Mesenchymal stem cell (in vitro differentiated cells and primary cell): ENCODE data around the gene CLMN.

Source experiments
- DNase-seq: peaks from one replicate; pipeline ENCODE4 v3.0.0-alpha.2; 2013
- H2AFZ ChIP-seq: one replicate; pipeline ENCODE4 v1.6.1; 2013; ENCODE audit warnings: low read depth, mild to moderate bottlenecking, control low read depth, inconsistent platforms, low read length, moderate library complexity
- H2AK5ac ChIP-seq: 2 replicates; pipeline ENCODE4 v1.6.1; 2013; ENCODE audit warnings: low read length, moderate library complexity, mild to moderate bottlenecking, inconsistent platforms; ENCODE audit not compliant: severe bottlenecking
- H2BK120ac ChIP-seq: one replicate; pipeline ENCODE4 v1.6.1; 2013; ENCODE audit warnings: low read depth, mild to moderate bottlenecking, inconsistent platforms, low read length, moderate library complexity
- H2BK12ac ChIP-seq, 2 experiments: one replicate each; pipeline ENCODE4 v1.6.1; 2013; ENCODE audit warnings: inconsistent platforms in 2 of 2, low read length in 2 of 2, mild to moderate bottlenecking in 2 of 2, moderate library complexity in 2 of 2, control low read depth in 1 of 2
- H2BK15ac ChIP-seq: one replicate; pipeline ENCODE4 v1.6.1; 2013; ENCODE audit warnings: mild to moderate bottlenecking, low read depth, inconsistent platforms; ENCODE audit not compliant: poor library complexity, severe bottlenecking
- H2BK5ac ChIP-seq: 2 replicates; pipeline ENCODE4 v1.6.1; 2013; ENCODE audit warnings: low read depth, mild to moderate bottlenecking, low read length, control low read depth, inconsistent platforms; ENCODE audit not compliant: poor library complexity, severe bottlenecking
- H3K14ac ChIP-seq, 2 experiments: one replicate each; pipeline ENCODE4 v1.6.1; 2013; ENCODE audit warnings: inconsistent platforms in 2 of 2, low read length in 2 of 2, control low read depth in 1 of 2, mild to moderate bottlenecking in 1 of 2, moderate library complexity in 1 of 2
- H3K18ac ChIP-seq, 2 experiments: one replicate each; pipeline ENCODE4 v1.6.1; 2013; ENCODE audit warnings: inconsistent platforms in 2 of 2, low read length in 2 of 2, control low read depth in 1 of 2, low read depth in 1 of 2, mild to moderate bottlenecking in 1 of 2
- H3K23ac ChIP-seq, 2 experiments: one replicate each; pipeline ENCODE4 v1.6.1; 2013; ENCODE audit warnings: inconsistent platforms in 2 of 2, low read length in 2 of 2, mild to moderate bottlenecking in 2 of 2, moderate library complexity in 2 of 2, control low read depth in 1 of 2
- H3K27ac ChIP-seq: 2 replicates; pipeline ENCODE4 v1.5.1; 2013; ENCODE audit warnings: mild to moderate bottlenecking, moderate library complexity, low read length, control low read depth, inconsistent platforms; ENCODE audit not compliant: poor library complexity, severe bottlenecking
- H3K27me3 ChIP-seq, 2 experiments: 2 replicates each; pipeline versions ENCODE4 v1.6.1 to v1.7.0; 2013; ENCODE audit warnings: low read length in 2 of 2, mild to moderate bottlenecking in 2 of 2, moderate library complexity in 2 of 2, control low read depth in 1 of 2, inconsistent platforms in 1 of 2; ENCODE audit not compliant: control insufficient read depth in 1 of 2, insufficient read depth in 1 of 2
- H3K36me3 ChIP-seq, 2 experiments: 2 replicates each; pipeline versions ENCODE4 v1.6.1 to v1.7.0; 2013; ENCODE audit warnings: low read length in 2 of 2, control low read depth in 1 of 2, inconsistent platforms in 1 of 2, low read depth in 1 of 2, mild to moderate bottlenecking in 1 of 2; ENCODE audit not compliant: insufficient read depth in 2 of 2, control insufficient read depth in 1 of 2
- H3K4ac ChIP-seq, 2 experiments: one replicate each; pipeline ENCODE4 v1.6.1; 2013; ENCODE audit warnings: inconsistent platforms in 2 of 2, low read length in 2 of 2, mild to moderate bottlenecking in 2 of 2, moderate library complexity in 2 of 2, control low read depth in 1 of 2, low read depth in 1 of 2
- H3K4me1 ChIP-seq: 2 replicates; pipeline ENCODE4 v1.6.1; 2013; ENCODE audit warnings: low read depth, low read length, control low read depth; ENCODE audit not compliant: control insufficient read depth, insufficient read depth
- H3K4me2 ChIP-seq: 2 replicates; pipeline ENCODE4 v1.6.1; 2013; ENCODE audit warnings: low read length, mild to moderate bottlenecking, inconsistent platforms; ENCODE audit not compliant: poor library complexity, severe bottlenecking
- H3K4me3 ChIP-seq, 2 experiments: 2 replicates each; pipeline versions ENCODE4 v1.5.1 to v1.7.0; 2013; ENCODE audit warnings: low read length in 2 of 2, mild to moderate bottlenecking in 2 of 2, control low read depth in 1 of 2, low read depth in 1 of 2; ENCODE audit not compliant: insufficient read depth in 1 of 2
- H3K79me1 ChIP-seq: replicated peaks from 2 replicates; pipeline ENCODE4 v1.6.1; 2013; ENCODE audit warnings: mild to moderate bottlenecking, control low read depth, low read length, inconsistent platforms; ENCODE audit not compliant: poor library complexity, severe bottlenecking
- H3K9ac ChIP-seq: 2 replicates; pipeline ENCODE4 v1.7.0; 2013; ENCODE audit warnings: mild to moderate bottlenecking, low read length, moderate library complexity
- H3K9me3 ChIP-seq: 2 replicates; pipeline ENCODE4 v1.7.0; 2013; ENCODE audit warnings: mild to moderate bottlenecking, low read length; ENCODE audit not compliant: control insufficient read depth
- H4K8ac ChIP-seq: one replicate; pipeline ENCODE4 v1.6.1; 2013; ENCODE audit warnings: inconsistent platforms, mild to moderate bottlenecking, low read length, moderate library complexity
- H4K91ac ChIP-seq: one replicate; pipeline ENCODE4 v1.6.1; 2013; ENCODE audit warnings: mild to moderate bottlenecking, low read length, inconsistent platforms
- whole genome bisulfite sequencing: methylation state at CpG from one replicate; pipeline ENCODE4 v1.1.7; 2013; ENCODE audit warnings: mixed read lengths; 5-methylcytosine and 5-hydroxymethylcytosine counted together

The CLMN gene

GRCh38 chr14:95150910-95151309 lies 168.8 kb downstream of the CLMN start:
- WGBS, result 100% methylated on average over 2 of the region's 2 CpGs
- no peak overlapping the region for H3K4ac ChIP-seq
- peaks cover 0 to 4% of the 10 kb centered on the region in 2 experiments for H3K36me3 ChIP-seq
- H3K27me3 ChIP-seq, result no peaks in the 10 kb centered on the region
- H3K23ac ChIP-seq, result no peak overlapping the region
- H2BK15ac ChIP-seq, result no peak overlapping the region
- H3K27ac ChIP-seq, result no peak overlapping the region
- no peak overlapping the region for H2BK5ac ChIP-seq
- H2BK120ac ChIP-seq, result no peak overlapping the region
- no peak for DNase-seq
- H3K79me1 ChIP-seq, result peaks cover 6% of the 10 kb centered on the region
- no peak overlapping the region for H4K8ac ChIP-seq
- H2BK12ac ChIP-seq, result no peak overlapping the region
- no peak overlapping the region for H2AFZ ChIP-seq
- peaks cover 3% of the 10 kb centered on the region for H3K4me1 ChIP-seq
- no peak overlapping the region for H2AK5ac ChIP-seq
- H3K9me3 ChIP-seq, result no peaks in the 10 kb centered on the region
- no peak overlapping the region for H3K4me3 ChIP-seq
- H3K18ac ChIP-seq, result no peak overlapping the region
- no peak overlapping the region for H4K91ac ChIP-seq
- no peak overlapping the region for H3K4me2 ChIP-seq
- H3K14ac ChIP-seq, result no peak overlapping the region
- H3K9ac ChIP-seq, result no peak overlapping the region

- H3K4ac ChIP-seq, result no peak overlapping the region
- no peak overlapping the region for H4K91ac ChIP-seq
- no peak overlapping the region for H2AFZ ChIP-seq
- peaks cover 6% of the 10 kb centered on the region for H3K79me1 ChIP-seq
- no peak overlapping the region for H3K14ac ChIP-seq
- no peak overlapping the region for H2BK120ac ChIP-seq
- H3K18ac ChIP-seq, result no peak overlapping the region
- H3K9ac ChIP-seq, result no peak overlapping the region
- no peak overlapping the region for H3K4me3 ChIP-seq
- H3K9me3 ChIP-seq, result no peaks in the 10 kb centered on the region
- no peaks in the 10 kb centered on the region for H3K27me3 ChIP-seq
- peaks cover 3% of the 10 kb centered on the region for H3K4me1 ChIP-seq
- no peak overlapping the region for H2BK5ac ChIP-seq
- no peak overlapping the region for H3K23ac ChIP-seq
- H2BK12ac ChIP-seq, result no peak overlapping the region
- H3K27ac ChIP-seq, result no peak overlapping the region
- H2BK15ac ChIP-seq, result no peak overlapping the region
- H4K8ac ChIP-seq, result no peak overlapping the region
- 100% methylated on average over 2 of the region's 3 CpGs for WGBS
- no peak overlapping the region for H3K4me2 ChIP-seq
- H2AK5ac ChIP-seq, result no peak overlapping the region
- DNase-seq, result no peak
- H3K36me3 ChIP-seq, result peaks cover 0 to 4% of the 10 kb centered on the region in 2 experiments
Measured at GRCh38 chr14:95149441-95149840, 170.3 kb downstream of the CLMN start.

GRCh38 chr14:95147597-95147996 lies 172.1 kb downstream of the CLMN start:
- Histone ChIP-seq H3K9me3 (no peaks in the 10 kb centered on the region), H3K27ac (no peak overlapping the region), H2BK5ac (no peak overlapping the region), H2AK5ac (no peak overlapping the region), H3K4me2 (no peak overlapping the region), H4K91ac (no peak overlapping the region), H3K9ac (no peak overlapping the region), H3K4me1 (peaks cover 3% of the 10 kb centered on the region), H3K18ac (no peak overlapping the region), H3K27me3 (no peaks in the 10 kb centered on the region), H4K8ac (no peak overlapping the region), H3K23ac (no peak overlapping the region), H3K36me3 (peaks cover 0 to 4% of the 10 kb centered on the region in 2 experiments), H3K79me1 (peaks cover 6% of the 10 kb centered on the region), H2BK120ac (no peak overlapping the region), H2BK15ac (no peak overlapping the region), H3K14ac (no peak overlapping the region), H2AFZ (no peak overlapping the region), H3K4ac (no peak overlapping the region), H3K4me3 (no peak overlapping the region), H2BK12ac (no peak overlapping the region)
- no peak for DNase-seq
- WGBS, result 96% methylated on average over 6 of the region's 7 CpGs

GRCh38 chr14:95146079-95146771 lies 173.5 kb downstream of the CLMN start:
- no peak overlapping the region for H2BK15ac ChIP-seq
- H3K4me2 ChIP-seq, result no peak overlapping the region
- 95% methylated on average over 8 of the region's 10 CpGs for WGBS
- no peak overlapping the region for H3K23ac ChIP-seq
- H3K79me1 ChIP-seq, result peaks cover 8% of the 10 kb centered on the region
- peaks cover 3% of the 10 kb centered on the region for H3K4me1 ChIP-seq
- H3K14ac ChIP-seq, result no peak overlapping the region
- peaks cover 0 to 4% of the 10 kb centered on the region in 2 experiments for H3K36me3 ChIP-seq
- H2AFZ ChIP-seq, result no peak overlapping the region
- DNase-seq, result no peak
- no peak overlapping the region for H2AK5ac ChIP-seq
- no peak overlapping the region for H3K18ac ChIP-seq
- no peaks in the 10 kb centered on the region for H3K9me3 ChIP-seq
- H3K4me3 ChIP-seq, result no peak overlapping the region
- no peak overlapping the region for H3K9ac ChIP-seq
- H2BK120ac ChIP-seq, result no peak overlapping the region
- no peak overlapping the region for H3K27ac ChIP-seq
- H2BK5ac ChIP-seq, result no peak overlapping the region
- H4K91ac ChIP-seq, result no peak overlapping the region
- H2BK12ac ChIP-seq, result no peak overlapping the region
- no peak overlapping the region for H4K8ac ChIP-seq
- H3K27me3 ChIP-seq, result no peaks in the 10 kb centered on the region
- no peak overlapping the region for H3K4ac ChIP-seq
